A673 (cell line): Measurements from ENCODE around the gene CLHC1.

Experiments used
- CTCF ChIP-seq: fragments of 300-800, 200-600 bp; sonication (generic); conservative IDR thresholded peaks from 2 replicates; pipeline ENCODE4 v1.5.1; 2017; ENCODE audit warnings: low read depth, mild to moderate bottlenecking, antibody characterized with exemption, low read length, moderate library complexity, mixed read lengths
- EZH2 ChIP-seq: fragments of 200-600 bp; sonication (generic); IDR thresholded peaks from 2 replicates; pipeline ENCODE4 v1.6.1; 2017; ENCODE audit warnings: borderline replicate concordance, low read depth, mild to moderate bottlenecking, mixed read lengths, antibody characterized with exemption, low read length; ENCODE audit not compliant: poor library complexity, severe bottlenecking

DNA sequence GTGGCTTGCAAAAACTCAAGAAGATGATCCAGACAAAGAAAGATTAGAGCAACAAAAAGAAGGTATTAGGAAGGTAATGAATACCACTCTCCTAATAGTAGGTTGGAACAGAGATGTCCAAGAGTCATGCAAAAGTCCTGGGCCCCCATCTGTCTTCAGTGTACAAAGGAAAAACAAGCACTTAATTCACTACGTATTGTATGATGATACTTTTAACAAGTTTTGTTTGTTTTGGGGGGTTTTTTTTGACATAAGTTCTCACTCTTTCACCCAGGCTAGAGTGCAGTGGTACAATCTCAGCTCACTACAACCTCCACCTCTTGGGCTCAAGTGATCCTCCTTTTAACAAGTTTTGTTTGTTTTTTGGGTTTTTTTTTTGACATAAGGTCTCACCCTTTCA is 101.2 kb downstream of the CLHC1 start:
- TF ChIP-seq EZH2 (no peak), CTCF (no peak)
